ENCODE measurements around the gene KCTD18.

DNA sequence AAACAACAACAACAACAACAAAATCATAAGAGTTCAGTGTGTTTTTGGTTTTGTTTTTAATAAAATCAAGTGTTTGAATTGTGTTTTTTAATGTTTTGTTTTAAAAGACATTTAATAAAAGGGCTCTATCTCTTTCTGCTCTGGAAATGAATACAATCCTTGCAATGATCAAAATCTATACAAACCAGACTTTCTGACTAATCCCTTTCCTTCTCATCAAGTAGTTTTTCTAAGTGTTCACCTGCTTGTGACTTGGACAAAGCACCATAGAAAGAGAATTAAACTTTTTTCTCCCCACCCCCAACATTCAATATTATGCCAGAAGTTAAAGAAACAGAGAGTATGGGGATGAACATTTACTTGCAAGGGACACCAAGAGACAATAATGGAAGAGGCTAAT is 61.4 kb downstream of the KCTD18 start:
- TF ChIP-seq EZH2 (IDR thresholded peaks at IDR 0.05; ENCODE audit: insufficient read depth, poor library complexity, severe bottlenecking) (no peak), EZH2phosphoT487 (IDR thresholded peaks at IDR 0.05; ENCODE audit: insufficient read depth, low read depth) (no peak)
